ENCODE measurements around the gene VSIG2.

Gene VSIG2

GRCh38 chr11:124748100-124748418 lies 4.0 kb downstream of the VSIG2 start:
- FAIRE-seq, result no peak

- FAIRE-seq, result no peak
These were observed 4.5 kb downstream of the VSIG2 start for GRCh38 chr11:124747406-124748099.

GRCh38 chr11:124746621-124747243 lies 5.3 kb downstream of the VSIG2 start:
- FAIRE-seq, result no peak

- FAIRE-seq, result no peak
These were observed 6.0 kb downstream of the VSIG2 start for GRCh38 chr11:124745835-124746620.

- no peak for FAIRE-seq
These were observed 6.7 kb downstream of the VSIG2 start for GRCh38 chr11:124745270-124745834.

- FAIRE-seq, result no peak
These were observed 9.0 kb downstream of the VSIG2 start for GRCh38 chr11:124743050-124743449.

GRCh38 chr11:124742555-124742954 lies 9.5 kb downstream of the VSIG2 start:
- no peak for FAIRE-seq

- FAIRE-seq, result no peak
These were observed 11.7 kb downstream of the VSIG2 start for GRCh38 chr11:124740277-124740882.

- FAIRE-seq, result no peak
These were observed 12.4 kb downstream of the VSIG2 start, which contains the start of gene NRGN for GRCh38 chr11:124739479-124740276. NRGN (plus strand) TSS chr11:124739942; CDS start chr11:124740085, 143 bp downstream.

- FAIRE-seq, result no peak
These were observed 13.2 kb downstream of the VSIG2 start for GRCh38 chr11:124738713-124739478.

GRCh38 chr11:124737638-124738305 lies 14.3 kb downstream of the VSIG2 start:
- FAIRE-seq, result no peak

- FAIRE-seq, result no peak
These were observed 15.3 kb downstream of the VSIG2 start for GRCh38 chr11:124736736-124737135.

- no peak for FAIRE-seq
These were observed 19.8 kb downstream of the VSIG2 start for GRCh38 chr11:124732230-124732629.

GRCh38 chr11:124729571-124729970 lies 22.5 kb downstream of the VSIG2 start:
- FAIRE-seq, result no peak

GRCh38 chr11:124728134-124728533 lies 23.9 kb downstream of the VSIG2 start:
- no peak for FAIRE-seq

- FAIRE-seq, result no peak
These were observed 24.6 kb downstream of the VSIG2 start for GRCh38 chr11:124727474-124727873.

- FAIRE-seq, result no peak
These were observed 26.3 kb downstream of the VSIG2 start for GRCh38 chr11:124725719-124726105.

GRCh38 chr11:124724979-124725718 lies 26.9 kb downstream of the VSIG2 start:
- no peak for FAIRE-seq

GRCh38 chr11:124722176-124722575 lies 29.9 kb downstream of the VSIG2 start:
- FAIRE-seq, result no peak

- no peak for FAIRE-seq
These were observed 32.5 kb downstream of the VSIG2 start for GRCh38 chr11:124719534-124719933.
